ENCODE measurements around the gene CXCR5.
A peak's percentile ranks its signal among the peaks of the same experiment; 100 is the strongest.

Gene CXCR5

GRCh38 chr11:118877487-118878162 lies 6.1 kb upstream of the CXCR5 start:
- no peak for DNase-seq (ENCODE audit: low read depth)

GRCh38 chr11:118878163-118878563 lies 5.5 kb upstream of the CXCR5 start:
- no peak for DNase-seq (ENCODE audit: low read depth)

- DNase-seq (ENCODE audit: low read depth), result no peak
Measured at GRCh38 chr11:118881228-118881627, 2.5 kb upstream of the CXCR5 start.

GRCh38 chr11:118882491-118882890 lies 1.2 kb upstream of the CXCR5 start:
- DNase-seq (ENCODE audit: low read depth), result no peak

GRCh38 chr11:118883004-118883367 lies 706 bp upstream of the CXCR5 start:
- no peak for DNase-seq (ENCODE audit: low read depth)

- DNase-seq (ENCODE audit: low read depth), result no peak
Measured at GRCh38 chr11:118884875-118885274, 1.2 kb downstream of the CXCR5 start.

GRCh38 chr11:118885319-118885718 lies 1.6 kb downstream of the CXCR5 start:
- no peak for DNase-seq (ENCODE audit: low read depth)

GRCh38 chr11:118885831-118886565 lies 2.3 kb downstream of the CXCR5 start:
- DNase-seq (ENCODE audit: low read depth), result no peak

GRCh38 chr11:118886681-118887111 lies 3.0 kb downstream of the CXCR5 start:
- no peak for DNase-seq (ENCODE audit: low read depth)

- no peak for DNase-seq (ENCODE audit: low read depth)
Measured at GRCh38 chr11:118887206-118887605, 3.5 kb downstream of the CXCR5 start.

- DNase-seq (ENCODE audit: low read depth), result no peak
Measured at GRCh38 chr11:118888398-118888797, 4.7 kb downstream of the CXCR5 start.

GRCh38 chr11:118889797-118890196 lies 6.1 kb downstream of the CXCR5 start:
- DNase-seq (ENCODE audit: low read depth), result no peak

GRCh38 chr11:118892514-118892913 lies 8.8 kb downstream of the CXCR5 start:
- no peak for DNase-seq (ENCODE audit: low read depth)

GRCh38 chr11:118892964-118893363 lies 9.3 kb downstream of the CXCR5 start:
- DNase-seq (ENCODE audit: low read depth), result no peak

- no peak for DNase-seq (ENCODE audit: low read depth)
Measured at GRCh38 chr11:118893662-118894061, 10.0 kb downstream of the CXCR5 start.

- no peak for DNase-seq (ENCODE audit: low read depth)
Measured at GRCh38 chr11:118894192-118894591, 10.5 kb downstream of the CXCR5 start.

GRCh38 chr11:118895093-118896039 lies 11.7 kb downstream of the CXCR5 start:
- peak; percentile 53 for DNase-seq (ENCODE audit: low read depth)

- no peak for DNase-seq (ENCODE audit: low read depth)
Measured at GRCh38 chr11:118896472-118896913, 12.8 kb downstream of the CXCR5 start.

GRCh38 chr11:118896921-118897591 lies 13.4 kb downstream of the CXCR5 start:
- DNase-seq (ENCODE audit: low read depth), result no peak

- no peak for DNase-seq (ENCODE audit: low read depth)
Measured at GRCh38 chr11:118897721-118898310, 14.1 kb downstream of the CXCR5 start.
